NT2/D1 (cell line): ENCODE data around the gene TUBA4A.

Experiments
- SUZ12 ChIP-seq: IDR thresholded peaks from 2 replicates; pipeline ENCODE4 v1.6.1; 2011; ENCODE audit not compliant: insufficient read length, insufficient read depth; ENCODE audit errors: extremely low read depth
- YY1 ChIP-seq: IDR thresholded peaks from 2 replicates; pipeline ENCODE4 v1.6.1; 2011; ENCODE audit not compliant: insufficient read length, insufficient read depth
- ZNF274 ChIP-seq: IDR thresholded peaks from 2 replicates; pipeline ENCODE4 v1.6.1; 2011; ENCODE audit warnings: mild to moderate bottlenecking, low read depth, low read length

GRCh38 chr2:219246559-219246958 is 7.2 kb downstream of the TUBA4A start:
- TF ChIP-seq ZNF274 = no peak
- TF ChIP-seq SUZ12 = no peak
- TF ChIP-seq YY1 = no peak
